NK-92 treated with Interleukin-12 subunit alpha and Interleukin-12 subunit beta, amount 100 ng/mL, for 24 hours (cell line): Measurements from ENCODE around the gene ENTPD7.

Experiments used
- DNase-seq: peaks from one replicate; lab custom pipeline; 2025; lab: John Stamatoyannopoulos, UW

Gene ENTPD7

DNA sequence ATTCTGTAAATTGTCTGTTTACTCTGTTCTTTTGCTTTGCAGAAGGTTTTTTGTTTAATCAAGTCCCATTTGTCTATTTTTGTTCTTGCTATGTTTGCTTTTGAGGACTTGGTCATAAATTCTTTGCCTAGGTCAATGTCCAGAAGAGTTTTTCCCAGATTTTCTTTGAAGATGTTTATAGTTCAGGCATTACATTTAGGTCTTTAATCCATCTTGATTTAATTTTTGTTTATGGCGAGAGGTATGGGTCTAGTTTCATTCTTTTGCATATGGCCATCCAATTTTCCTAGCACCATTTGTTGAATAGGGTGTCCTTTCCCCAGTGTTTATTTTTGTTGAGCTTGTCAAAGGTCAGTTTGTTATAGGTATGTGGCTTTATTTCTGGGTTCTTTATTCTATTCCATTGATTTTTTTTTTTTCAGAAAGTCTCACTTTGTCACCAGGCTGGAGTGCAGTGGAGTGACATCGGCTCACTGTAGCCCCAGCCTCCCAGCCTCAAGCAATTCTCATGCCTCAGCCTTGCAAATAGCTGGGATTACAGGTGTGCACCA, 11.6 kb upstream of the ENTPD7 start:
- no peak for DNase-seq

GRCh38 chr10:99648717-99649116, 10.6 kb upstream of the ENTPD7 start:
- no peak for DNase-seq

DNA sequence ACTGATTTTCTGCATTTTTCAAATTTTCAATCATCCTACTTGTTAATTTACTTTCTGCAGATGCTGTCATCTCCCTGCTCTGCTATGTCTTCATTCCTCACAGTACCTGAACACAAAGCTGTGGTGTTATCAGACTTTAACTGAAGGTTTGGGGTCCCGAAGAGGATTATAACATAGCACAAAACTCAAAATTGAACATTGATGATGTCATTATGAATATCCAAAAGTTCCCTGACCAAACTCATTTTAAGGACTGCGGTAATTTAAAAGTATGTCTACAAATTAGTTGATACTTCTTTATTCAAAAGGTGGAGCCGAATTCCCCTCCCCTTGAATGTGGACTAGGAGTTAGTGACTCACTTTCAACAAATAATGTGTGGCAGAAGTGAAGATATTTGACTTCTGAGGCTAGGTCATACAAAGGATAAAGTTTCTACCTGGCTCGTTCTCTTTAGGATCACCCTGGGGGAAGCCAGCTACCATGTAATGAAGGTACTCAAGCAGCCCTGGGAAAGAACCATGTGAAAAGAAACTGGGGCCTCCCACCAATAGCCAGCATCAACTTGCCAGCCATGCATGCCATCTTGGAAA, 6.4 kb upstream of the ENTPD7 start:
- no peak for DNase-seq

- DNase-seq: no peak
Observed at GRCh38 chr10:99654390-99655175, 4.7 kb upstream of the ENTPD7 start.

- DNase-seq: no peak
Observed at GRCh38 chr10:99656199-99657064, 2.9 kb upstream of the ENTPD7 start.

DNA sequence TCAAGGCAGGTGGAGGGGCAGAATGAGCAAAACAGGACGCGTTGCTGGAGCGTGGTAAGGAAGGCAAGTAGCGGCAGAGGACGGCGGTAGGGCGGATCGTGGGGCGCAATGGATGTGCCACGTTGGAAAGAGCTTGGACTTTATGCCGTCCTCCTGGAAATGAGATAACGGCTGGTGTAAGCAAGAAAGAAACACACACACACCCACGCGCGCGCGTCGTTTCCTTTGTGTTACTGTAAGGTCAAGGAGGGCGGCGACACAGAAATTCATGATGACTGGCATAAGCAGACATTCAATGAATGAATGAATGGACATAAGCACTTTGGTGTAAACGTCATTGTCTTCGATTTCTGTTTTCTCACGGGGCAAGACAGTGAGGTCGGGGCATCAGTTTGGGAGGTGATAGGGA, 683 bp upstream of the ENTPD7 start:
- DNase-seq: no peak

GRCh38 chr10:99659868-99660366, 608 bp downstream of the ENTPD7 start:
- no peak for DNase-seq

GRCh38 chr10:99660662-99661376, 1.5 kb downstream of the ENTPD7 start:
- DNase-seq: no peak

- no peak for DNase-seq
Observed at GRCh38 chr10:99661377-99661763, 2.1 kb downstream of the ENTPD7 start.

- DNase-seq: no peak
Observed at GRCh38 chr10:99665304-99665703, 6.0 kb downstream of the ENTPD7 start.

DNA sequence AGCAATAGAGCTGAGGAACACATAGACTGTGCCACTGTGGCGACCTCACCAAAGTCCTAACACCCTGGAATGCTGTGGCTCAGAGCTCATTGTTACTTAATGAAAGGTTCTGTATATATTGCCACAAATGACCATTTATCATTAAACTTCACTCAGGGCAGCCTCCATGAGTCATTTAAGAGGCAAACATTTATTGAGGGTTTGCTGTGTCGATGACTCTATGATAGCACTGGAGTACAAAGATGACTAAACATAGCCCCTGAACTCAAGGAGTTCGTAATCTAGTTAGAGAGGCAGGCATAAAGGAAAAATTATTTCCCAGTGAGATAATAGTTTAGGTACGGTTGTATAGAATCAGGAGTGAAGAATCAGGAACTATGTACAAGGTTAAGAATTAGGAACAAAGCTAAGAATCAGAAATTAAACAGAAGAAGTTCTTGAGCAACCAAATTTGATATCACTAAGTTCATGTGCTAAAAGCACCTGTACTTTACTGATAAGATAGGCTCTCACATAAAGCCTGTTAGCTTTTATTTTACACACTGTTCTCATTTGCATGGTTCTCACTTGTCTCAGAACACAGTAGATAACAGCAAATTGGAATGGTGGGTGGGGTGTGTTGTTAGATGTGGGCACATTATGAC, 7.9 kb downstream of the ENTPD7 start:
- DNase-seq: no peak

- DNase-seq: no peak
Observed at GRCh38 chr10:99671386-99671785, 12.1 kb downstream of the ENTPD7 start.

GRCh38 chr10:99672884-99673283, 13.6 kb downstream of the ENTPD7 start:
- no peak for DNase-seq

- no peak for DNase-seq
Observed at GRCh38 chr10:99673492-99673891, 14.2 kb downstream of the ENTPD7 start.

DNA sequence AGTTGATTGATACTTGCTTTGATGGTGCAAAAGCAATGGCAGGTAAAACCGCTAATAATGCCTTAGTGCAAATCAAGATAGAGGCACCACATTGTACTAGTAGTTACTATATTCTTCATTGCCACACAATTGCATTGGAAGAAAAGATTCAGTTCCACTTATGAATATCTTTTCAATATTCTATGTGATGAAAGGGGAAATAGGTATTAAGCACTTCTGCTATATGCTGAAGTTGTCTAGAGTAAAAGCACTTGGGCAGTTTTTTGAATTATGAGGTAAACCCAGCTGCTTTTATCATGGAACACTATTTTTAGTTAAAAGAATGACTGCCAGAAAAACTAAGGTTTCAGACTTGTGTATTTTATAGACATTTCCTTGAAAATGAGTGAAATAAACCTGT, 15.5 kb downstream of the ENTPD7 start:
- no peak for DNase-seq

GRCh38 chr10:99676426-99676825, 17.1 kb downstream of the ENTPD7 start:
- DNase-seq: no peak

GRCh38 chr10:99676895-99677294, 17.6 kb downstream of the ENTPD7 start:
- DNase-seq: no peak

DNA sequence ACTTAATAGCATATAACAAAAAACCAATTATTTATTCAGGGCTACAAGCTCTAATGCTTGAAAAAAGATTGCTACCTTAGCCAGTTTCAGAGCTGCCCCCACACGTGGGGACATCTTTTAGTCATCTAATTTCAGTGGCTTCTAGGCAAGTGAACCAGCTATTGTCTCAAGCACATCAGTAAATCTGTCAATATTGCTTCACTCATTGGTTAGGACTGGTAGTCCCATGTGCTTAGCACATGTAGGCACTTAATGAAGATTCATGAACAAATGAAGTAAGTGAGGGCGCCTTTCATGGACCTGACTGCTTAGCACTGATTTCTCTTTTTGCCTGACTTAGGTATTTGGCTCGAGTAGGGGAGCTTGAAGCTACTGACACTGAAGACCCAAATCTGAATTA, 19.6 kb downstream of the ENTPD7 start:
- DNase-seq: no peak

DNA sequence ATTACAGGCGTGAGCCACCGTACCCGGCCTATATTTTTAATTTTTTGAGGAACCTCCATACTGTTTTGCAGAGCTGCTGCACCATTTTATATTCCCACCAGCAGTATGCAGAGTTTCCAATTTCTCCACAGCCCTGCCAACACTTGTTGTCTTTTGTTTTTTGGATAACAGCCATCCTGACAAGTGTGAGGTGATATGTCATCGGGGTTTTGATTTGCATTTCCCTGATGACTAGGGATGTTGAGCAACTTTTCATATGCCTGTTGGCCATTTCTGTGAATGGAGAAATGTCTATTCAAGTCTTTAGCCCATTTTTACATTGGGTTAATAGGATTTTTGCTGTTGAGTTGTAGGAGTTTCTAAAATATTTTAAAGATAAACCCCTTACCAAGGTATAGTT, 22.2 kb downstream of the ENTPD7 start:
- no peak for DNase-seq

GRCh38 chr10:99682032-99682431, 22.7 kb downstream of the ENTPD7 start:
- DNase-seq: no peak

DNA sequence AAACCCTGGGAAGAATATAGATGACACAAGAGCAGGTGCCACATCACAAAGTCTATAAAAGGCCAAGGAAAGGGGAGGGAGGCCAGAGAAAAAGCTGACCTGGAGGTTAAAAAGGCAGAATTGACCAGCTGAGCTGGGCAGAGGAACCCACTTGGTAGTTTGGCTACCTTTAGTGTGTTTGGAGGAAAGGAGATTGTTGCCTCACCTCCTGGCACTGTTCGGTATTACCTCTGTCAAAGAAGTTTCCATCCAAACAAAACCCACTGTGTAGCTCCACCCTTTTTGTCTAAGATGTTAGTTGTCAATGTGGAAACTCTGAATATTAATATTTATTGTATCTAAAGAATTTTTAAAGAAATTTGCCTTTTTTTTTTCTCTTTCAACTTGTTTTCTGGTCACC, 23.4 kb downstream of the ENTPD7 start:
- no peak for DNase-seq
